ENCODE data around the gene SYNJ2.

Gene SYNJ2

DNA sequence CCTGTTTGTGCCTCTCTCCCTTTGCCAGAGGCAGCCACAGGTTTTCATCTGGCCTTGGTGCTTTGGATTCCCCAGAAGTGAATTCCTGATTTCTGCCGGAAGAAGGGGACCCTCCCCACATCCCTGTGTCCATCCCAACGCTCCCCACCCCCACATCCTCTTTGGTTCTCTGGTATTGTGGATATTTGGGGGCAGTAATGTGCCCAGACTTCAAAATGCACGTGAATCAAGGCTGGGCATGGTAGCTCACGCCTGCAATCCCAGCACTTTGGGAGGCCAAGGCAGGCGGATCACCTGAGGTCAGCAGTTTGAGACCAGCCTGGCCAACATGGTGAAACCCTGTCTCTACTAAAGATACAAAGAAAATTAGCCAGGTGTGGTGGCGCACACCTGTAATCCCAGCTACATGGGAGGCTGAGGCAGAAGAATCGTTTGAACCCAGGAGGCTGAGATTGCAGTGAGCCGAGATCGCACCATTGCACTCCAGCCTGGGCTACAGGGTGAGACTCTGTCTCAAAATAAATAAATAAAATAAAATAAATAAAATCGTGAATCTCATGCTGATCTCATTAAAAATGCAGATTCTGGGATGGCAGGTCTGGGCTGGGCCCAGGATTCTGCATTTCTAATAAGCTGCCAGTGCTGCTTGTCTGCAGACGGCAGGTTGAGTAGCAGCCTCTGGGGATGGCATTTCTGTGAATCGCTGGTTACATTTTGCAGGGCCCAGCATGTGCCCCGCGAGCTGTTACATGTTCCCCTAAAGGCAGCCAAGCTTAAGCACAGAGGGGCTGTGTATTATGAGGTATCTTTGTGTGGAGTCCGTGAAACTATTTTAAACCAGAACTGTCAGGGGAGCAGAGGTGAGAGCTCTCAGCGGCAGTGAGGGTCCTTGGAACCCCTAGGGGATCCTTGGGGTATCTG, 49.0 kb downstream of the SYNJ2 start:
- DNase-seq, result no peak

DNA sequence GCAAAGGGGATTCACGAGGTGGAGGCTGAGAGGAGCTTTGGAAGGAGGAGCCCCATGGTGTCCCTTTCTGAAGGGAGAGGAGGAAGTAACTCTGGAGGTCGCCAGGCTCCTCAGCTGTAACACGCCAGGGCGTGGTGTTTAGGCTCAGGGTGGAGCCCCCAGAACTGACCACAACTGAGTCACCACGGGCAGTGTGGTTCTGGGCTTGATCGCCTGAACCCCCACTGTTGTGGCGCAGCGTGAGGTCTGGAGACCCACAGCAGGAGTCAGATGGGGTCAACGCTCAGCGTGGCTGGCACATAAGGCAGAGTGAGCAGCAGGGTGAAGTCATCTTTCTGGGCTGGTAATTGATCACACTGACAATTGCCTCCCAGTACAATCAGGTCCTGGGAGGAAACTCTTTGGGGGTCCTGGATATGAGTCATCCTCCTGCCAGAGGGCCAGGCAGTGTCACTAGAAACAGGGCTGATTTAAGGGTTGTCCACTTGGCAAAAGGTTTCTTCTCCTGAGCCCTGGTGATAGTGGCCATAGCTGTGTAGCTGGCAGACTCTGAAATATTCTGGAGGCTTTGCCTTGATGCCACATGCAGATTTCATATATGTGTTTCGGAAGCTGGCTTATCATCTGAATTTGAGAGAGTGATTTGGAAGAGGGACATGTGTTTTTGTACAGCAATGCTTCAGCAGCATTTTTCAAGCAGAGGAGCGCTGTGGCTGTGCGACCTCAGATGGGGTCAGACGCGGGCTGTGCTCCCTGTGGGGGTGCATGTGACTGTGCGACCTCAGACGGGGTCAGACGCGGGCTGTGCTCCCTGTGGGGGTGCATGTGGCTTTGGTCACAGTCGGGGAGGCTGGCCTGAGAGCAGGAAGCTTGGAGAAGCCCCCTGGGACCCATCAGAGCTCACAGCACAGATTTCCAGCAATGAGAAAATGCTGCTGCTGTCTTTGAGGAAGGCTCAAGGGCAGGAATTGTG, 50.0 kb downstream of the SYNJ2 start:
- no peak for DNase-seq

DNA sequence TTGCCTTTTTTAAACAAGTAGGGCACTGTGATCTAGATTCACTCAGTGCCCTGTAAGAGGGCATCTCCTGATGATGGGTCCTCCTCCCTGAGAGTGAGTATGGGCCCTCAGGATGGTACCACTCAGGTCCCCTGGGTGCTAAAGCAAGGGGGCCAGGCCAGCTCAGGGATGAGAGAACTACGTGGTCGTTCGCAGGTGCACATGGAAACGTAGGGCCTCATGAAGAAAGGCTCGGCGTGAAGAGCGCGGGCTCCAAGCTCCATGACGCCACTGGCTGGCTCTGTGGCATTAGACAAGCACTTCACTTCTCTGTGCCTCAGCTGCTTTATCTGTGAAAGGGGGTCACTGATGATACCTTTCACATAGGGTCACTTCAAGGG, 50.7 kb downstream of the SYNJ2 start:
- DNase-seq, result no peak

DNA sequence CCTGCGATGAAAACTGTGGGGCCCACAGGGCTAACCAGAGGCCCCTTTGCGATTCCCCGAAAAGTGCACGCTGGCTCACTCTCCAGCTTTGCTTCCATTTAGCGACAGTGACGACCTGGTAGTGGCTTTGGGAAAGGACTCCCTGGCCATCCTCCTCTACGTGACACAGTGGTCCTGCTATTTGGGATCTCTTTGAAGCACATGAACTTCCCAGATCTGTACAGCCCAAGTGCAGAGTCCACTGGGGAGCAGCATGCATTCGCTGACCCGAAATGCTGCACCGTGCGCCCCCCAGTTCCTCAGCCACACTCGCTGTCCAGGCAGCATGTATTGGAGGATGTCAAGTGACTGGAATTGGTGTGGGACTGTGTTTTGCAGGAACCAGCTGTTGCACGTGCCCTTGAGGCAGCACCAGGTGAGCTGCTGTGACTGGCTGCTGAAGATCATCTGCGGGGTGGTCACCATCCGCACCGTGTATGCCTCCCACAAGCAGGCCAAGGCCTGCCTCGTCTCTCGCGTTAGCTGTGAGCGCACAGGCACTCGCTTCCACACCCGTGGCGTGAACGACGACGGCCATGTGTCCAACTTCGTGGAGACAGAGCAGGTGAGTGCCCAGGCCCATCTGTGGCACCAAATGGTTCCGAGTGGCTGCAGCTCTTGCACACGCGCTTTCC, 51.6 kb downstream of the SYNJ2 start:
- DNase-seq, result no peak

DNA sequence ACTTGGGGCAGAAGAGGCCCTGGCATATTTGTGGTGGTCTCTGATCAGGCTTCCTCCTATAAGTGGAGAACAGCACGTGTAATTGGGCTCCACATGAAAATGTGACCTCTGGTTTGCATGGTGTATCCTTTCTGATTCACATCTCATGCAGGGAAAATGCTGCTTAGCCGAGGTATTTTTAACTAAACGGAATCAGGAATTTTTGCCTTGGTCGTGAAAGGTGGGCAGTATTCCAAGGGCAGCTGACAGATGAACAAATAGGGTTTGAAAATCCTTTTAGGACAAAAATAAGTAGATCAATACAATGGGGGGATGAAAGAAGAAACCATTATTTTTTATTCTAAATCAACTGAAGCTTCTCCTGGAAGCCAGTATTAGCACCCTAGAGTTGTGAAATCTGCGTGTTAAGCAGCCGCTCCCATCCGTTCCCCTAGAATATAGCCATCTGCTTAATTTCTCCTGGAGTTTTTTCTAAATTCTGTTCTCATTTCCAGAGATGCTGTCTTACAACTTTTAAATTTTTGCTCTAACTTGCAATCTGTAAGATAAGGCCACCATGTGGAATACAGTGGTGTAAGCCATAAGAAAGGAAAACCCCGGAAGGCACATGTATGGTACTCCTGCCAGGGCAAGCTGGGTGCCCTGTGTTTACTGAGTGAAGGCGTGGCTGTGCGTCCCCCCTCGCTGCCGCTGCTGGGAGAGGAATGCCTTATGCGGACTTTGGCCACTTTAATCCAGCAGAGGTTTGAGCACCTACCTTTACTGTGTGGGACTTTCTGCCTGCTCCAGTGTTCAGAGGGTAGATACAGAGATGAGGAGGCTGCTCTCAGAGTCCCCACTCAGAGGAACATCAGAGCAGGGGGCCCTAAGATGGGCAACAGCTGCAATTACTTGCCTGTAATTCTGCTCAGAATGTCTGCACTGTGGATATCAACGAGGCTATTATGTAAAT, 52.4 kb downstream of the SYNJ2 start:
- no peak for DNase-seq

DNA sequence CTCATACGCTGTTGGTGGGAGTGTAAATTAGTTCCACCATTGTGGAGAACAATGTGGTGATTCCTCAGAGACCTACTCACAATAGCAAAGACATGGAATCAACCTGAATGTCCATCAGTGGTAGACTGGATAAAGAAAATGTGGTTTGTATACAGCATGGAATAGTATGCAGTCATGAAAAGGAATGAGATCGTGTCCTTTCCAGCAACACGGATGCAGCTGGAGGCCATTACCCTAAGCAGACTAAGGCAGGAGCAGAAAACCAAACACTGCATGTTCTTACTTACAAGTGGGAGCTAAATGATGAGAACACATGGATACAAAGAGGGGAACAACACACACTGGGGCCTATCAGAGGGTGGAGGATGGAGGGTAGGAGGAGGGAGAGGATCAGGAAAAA, 54.6 kb downstream of the SYNJ2 start:
- DNase-seq, result no peak

DNA sequence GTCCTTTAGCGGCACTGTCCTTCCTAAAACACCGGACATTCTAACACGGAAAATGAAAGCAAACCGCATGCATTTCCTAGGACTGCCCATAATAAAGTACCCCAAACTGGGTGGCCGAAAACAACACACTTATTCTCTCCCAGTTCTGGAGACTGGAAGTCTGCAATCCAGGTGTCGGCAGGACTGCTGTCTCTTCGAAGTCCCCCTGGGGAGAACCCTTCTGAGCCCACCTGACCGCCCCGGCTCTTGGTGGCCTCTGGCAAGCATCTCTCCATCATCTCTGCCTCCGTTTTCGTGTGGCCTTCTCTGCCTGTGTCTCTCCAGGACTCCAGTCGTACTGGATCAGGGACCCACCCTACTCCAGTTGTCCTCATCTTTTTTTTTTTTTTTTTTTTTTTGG, 55.4 kb downstream of the SYNJ2 start:
- DNase-seq, result no peak

DNA sequence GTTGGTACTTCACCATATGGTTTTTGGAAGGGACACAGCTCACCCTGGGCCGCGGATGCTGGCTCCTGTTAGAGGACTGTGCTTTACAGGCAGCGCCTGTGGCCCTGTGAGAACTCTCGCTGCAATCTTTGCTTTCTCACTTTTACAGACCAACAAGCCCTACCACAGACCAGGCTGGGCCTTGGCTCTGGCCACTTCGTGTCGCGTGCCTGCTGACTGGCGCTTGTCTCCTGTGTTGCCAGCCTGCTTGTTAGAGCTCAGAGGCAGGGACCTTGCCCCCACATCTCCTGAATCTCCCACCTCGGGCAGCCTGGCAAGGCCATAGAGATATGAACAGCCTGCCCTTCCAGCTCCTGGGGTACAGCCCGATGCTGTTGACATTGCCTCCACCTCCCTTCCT, 56.1 kb downstream of the SYNJ2 start:
- no peak for DNase-seq

DNA sequence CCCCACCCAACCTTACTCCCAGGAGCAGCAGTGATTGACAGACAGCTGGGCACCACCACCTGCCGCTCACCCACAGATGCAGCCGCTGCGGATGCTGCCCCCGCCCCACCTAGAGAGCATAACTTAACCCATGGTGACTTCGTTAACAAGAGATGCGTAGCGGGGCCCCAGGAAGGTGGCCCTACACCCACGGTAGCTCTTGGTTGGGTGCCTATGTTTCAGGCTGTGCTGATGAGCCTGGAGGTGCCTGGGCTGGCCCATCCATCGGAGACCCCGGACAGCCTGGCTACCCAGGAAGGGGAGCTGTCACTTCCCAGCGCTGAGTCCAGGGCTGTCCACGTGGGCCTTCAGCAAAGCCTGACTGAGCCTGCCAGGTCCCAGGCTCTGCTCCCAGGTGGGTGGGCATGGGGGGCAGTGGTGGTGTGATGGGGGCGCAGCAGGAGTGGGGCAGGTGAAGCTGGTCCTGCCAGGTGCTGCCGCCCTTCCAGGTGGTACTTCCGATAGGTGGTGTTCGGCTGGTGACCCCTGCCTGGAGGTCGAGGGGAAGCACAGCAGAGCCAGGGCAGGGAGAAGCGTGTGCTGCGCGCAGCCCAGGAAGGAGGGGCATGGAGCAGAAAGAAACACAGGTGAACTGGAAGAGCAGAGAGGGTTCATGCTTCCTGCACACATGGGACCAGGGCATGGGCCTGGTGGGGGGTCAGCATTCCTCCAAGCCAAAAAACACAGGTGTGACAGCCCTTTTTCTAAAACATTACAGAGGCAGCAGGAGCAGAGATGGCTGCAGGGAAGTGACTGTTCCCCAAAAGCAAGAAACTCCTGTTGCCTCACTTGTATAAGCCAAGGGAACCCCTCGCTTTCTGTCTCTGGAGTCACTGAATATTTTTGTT, 56.9 kb downstream of the SYNJ2 start:
- no peak for DNase-seq

DNA sequence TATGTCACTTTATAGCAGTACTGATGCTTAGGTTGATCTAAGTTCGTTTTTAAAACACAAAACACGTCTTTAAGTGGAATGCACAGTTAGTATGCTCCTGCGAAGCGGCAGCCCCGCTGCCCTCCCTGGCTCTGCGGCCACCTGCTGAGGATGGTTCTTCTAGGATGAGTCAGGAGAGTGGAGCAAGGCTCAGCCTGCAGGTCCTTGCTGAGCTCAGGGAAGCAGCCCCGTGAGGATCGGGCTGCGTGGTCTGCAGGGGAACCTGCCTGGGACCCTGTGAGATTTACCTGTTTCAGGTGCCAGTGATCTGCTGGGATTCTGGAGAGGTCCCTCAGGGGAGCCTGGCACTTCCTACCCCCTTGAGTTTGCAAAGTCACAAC, 57.5 kb downstream of the SYNJ2 start:
- DNase-seq, result no peak

DNA sequence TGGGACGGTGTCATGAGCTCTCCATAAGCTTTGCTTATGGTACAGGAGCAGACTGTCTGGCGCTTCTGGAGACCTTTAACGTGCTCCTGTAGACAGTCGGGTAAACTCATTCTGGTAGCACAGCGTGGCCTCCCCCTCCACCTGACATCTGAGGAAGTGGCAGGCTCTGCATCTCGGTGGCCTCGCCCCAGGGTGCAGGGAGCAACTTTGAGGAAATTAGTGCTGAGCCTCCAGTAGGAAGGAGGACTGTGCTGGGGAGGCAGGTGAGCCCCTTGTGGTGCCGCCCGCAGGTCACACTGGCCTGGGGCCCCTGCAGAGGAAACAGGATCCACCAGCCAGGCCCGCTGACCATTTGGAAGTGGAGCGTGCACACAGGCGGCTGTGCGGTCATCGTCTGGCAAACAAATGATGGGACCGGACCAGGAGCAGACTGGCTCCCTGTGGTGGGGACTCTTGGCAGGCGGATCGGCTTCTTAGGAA, 57.9 kb downstream of the SYNJ2 start:
- DNase-seq, result no peak

DNA sequence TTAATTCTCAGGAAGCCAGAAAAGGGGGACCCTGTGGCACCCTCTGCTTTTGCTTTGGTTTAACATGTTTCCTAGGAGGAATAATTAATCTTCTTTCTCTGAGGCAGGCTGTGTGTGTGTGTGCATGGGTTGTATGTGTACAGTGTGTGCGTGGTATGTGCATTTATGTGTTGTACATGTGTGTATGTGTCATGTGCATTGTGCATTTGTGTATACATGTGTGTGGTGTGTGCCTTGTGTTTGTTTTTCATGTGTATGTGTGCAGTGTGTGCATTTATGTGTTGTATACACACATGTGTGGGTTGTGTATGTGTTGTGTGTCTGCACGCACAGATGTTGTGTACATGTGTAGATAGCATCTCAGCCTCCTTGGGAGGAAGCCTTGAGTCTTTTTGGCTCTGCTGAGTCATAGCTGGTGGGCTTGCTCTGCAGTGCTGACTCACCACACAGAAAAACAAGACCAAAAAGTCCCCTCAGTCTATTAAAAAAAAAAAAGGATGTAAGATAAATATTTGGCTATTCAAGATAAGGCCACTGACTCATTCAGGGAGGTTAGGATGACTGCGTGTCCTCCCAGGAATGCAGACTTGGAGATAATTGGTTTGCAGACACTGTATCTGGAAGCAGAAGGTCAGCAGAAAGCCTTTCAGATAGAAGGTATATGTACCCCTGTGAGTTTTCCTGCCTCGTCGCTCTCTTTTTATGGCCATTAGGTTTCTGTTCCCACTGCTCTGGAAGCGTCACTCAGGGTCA, 58.6 kb downstream of the SYNJ2 start:
- DNase-seq, result no peak

DNA sequence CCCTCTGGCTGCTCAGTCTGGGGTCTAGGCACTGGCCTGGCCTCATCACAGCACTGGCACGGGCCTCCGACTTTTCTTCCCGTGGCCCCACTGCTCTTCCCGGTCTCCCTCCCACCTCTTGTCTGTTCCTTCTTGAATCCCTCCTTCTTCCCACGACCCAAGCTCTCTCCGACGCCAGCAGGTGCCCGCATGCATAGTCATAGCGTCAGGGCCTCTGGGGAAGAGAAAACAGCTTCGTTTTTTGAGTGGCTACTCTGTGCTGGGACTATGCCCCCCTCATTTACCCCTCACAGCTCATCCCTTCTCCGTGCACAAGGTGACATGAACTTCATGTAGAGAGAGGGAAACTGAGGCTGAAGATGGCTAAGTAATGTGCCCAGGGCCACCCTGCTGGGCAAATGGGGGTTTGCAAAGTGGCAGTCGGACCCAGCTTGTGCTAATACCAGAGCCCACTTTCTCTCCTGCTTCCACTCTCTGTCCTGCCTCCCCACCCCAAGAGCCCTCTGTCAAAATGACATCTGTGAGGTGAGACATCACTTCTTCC, 59.2 kb downstream of the SYNJ2 start:
- no peak for DNase-seq

DNA sequence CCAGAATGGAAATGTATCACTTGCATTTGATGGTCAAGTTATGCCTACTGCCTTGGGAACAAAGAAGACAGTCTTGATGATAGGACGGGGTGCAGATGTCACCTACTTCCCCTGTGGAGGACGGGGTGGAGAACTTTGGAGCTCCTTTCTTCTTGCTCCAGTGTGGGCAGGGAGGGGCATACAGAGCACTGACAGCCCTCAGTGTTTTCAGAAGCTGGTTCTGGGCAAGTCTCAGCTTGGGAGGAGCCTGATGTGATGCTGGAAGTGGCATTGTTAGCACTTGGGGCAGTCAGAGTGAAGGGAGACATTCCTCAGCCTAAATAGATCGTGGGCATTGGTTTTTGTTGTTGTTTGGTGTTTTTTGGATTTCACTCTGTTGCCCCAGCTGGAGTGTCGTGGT, 59.7 kb downstream of the SYNJ2 start:
- no peak for DNase-seq

DNA sequence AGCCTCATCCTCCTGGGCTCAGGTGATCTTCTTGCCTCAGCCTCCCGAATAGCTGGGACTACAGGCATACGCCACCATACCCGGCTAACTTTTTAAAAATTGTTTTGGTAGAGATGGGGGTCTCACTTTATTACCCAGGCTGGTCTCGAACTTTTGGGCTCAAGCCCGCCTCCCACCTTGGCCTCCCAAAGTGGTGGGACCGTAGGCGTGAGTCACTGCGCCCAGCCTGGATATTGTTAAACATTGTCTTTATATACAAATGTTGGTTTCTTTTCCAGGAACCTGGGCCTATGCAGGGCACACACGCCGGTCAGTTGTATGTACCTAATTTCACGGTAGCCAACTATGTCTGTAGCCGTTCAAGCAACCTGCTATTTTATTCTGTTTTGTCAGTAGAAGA, 60.1 kb downstream of the SYNJ2 start:
- DNase-seq, result no peak

DNA sequence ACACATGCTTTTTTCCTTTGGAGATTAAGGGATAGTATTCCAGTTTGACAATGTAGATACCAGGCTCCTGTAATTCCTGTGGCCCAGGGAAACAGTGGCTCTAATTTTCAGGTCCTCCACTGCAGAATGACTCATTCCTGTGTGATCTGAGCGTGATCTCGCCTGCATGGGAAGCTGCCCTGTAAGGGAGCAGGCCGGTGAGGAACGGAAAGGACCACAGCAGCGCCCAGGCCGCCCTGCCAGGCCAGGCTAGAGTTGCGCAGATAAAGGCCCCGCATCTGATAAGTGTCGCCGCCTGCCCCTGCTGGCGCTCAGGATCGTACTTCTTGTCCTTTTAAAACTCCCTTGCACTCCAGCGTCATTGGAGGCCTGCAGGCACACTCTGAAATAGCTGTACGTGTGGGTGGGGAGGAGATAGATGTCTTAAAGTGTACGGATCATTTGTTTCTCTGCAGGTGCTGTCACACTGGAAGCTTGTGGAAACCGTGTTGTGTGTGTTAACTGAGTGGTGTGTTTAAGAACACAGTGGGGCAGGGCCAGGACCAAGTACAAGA, 60.7 kb downstream of the SYNJ2 start:
- DNase-seq, result no peak

DNA sequence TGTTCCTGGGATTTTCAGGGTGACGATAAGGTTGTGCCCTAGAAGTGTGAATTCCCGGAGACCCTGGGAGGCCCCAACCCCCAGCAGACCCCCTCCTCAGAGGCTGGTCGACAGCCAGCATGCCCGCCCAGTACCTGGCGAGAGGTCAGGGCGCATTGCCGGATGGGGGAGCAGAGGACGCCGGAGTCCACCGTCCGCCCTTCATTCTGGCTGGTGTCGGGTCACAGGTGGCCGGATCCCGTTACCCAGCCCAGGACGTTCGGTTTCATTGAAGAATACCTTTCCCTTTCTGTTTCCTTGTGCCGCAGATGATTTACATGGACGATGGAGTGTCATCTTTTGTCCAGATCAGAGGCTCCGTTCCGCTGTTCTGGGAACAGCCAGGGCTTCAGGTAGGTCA, 61.3 kb downstream of the SYNJ2 start:
- no peak for DNase-seq

DNA sequence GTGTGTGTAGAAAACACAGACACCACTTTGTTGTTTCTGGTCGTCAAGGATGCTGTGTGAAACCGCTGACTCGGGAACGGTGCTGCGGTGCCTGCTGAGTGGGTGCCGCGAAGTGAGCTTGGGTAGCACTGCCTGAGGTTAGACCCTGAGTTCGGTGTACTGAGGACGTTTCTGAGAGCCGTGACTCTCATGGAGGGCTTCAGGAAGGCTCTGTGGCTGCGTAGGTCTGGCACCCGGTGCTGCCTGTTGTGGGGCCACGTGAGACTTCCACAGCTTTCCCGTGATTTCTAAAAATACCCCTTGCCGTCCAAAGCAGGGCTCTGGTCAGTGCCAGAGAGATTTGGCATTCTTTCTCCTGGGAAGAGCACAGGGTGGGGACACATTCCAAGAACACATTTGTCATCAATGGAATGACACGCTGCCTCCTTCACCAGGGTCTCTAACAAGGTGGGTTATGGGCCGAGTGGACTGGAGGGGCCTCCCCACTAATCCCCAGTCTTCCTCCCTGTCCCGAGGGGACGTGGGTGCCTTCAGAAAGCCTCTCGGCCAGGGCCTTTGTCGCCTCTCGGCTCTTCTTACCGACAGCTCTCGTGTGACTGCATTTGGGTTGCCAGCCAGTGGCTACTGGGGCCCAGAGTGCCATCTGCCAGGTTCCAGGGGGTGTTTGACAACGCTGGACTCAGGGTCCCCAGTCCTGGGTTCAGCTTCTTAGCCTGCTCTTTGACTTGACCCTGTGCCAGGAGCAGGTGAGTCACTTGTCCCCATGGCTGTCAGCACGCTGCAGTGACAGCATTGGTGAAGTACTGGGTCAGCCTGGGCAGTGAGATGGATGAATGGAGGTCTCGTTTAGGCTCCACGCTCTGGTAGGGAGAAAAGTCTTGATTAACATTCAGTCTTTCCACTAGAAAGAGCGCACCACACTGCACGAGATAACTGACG, 62.2 kb downstream of the SYNJ2 start:
- DNase-seq, result no peak

All from stimulated activated CD4-positive, alpha-beta T cell treated with anti-CD3 and anti-CD28 coated beads, Interleukin-12 subunit alpha, Interleukin-12 subunit beta, amount 100 ng/mL, for 4 hours (primary cell).